ENCODE results near the gene RPL22. TPM values are rescaled to one million over a fixed set of nuclear protein-coding genes. Genes with fewer than 3 reads are reported as not detected.
A peak's percentile ranks its signal among the peaks of the same experiment; 100 is the strongest.

The RPL22 gene
- total RNA-seq, 6 experiments from 2014 or later = 233 to 341 (median 324) TPM

GRCh38 chr1:6202256-6202655 lies 2.9 kb upstream of the RPL22 start:
- peaks cover 4% of the 10 kb centered on the region for H3K27me3 Mint-ChIP-seq (ENCODE audit: insufficient read depth)
- peaks cover 16% of the 10 kb centered on the region for H3K36me3 Mint-ChIP-seq (ENCODE audit: low read depth)
- no peaks in the 10 kb centered on the region for H3K9me3 Mint-ChIP-seq
- no peak overlapping the region for H3K27ac Mint-ChIP-seq
- no peak for TF ChIP-seq CTCF (IDR thresholded peaks at IDR 0.05)
- DNase-seq = no peak
- H3K4me1 Mint-ChIP-seq (ENCODE audit: low read depth) = peaks cover 28% of the 10 kb centered on the region
- no peak overlapping the region for H3K4me3 Mint-ChIP-seq

GRCh38 chr1:6200188-6200809 lies 904 bp upstream of the RPL22 start:
- H3K27me3 Mint-ChIP-seq (ENCODE audit: insufficient read depth) = peaks cover 4% of the 10 kb centered on the region
- peak overlapping the region; percentile 93 for H3K4me3 Mint-ChIP-seq
- no peak for TF ChIP-seq CTCF (IDR thresholded peaks at IDR 0.05)
- peaks cover 28% of the 10 kb centered on the region for H3K36me3 Mint-ChIP-seq (ENCODE audit: low read depth)
- H3K4me1 Mint-ChIP-seq (ENCODE audit: low read depth) = peaks cover 36% of the 10 kb centered on the region
- H3K27ac Mint-ChIP-seq = peak overlapping the region; percentile 77
- H3K9me3 Mint-ChIP-seq = no peaks in the 10 kb centered on the region
- DNase-seq = no peak

- peaks cover 36% of the 10 kb centered on the region for H3K4me1 Mint-ChIP-seq (ENCODE audit: low read depth)
- DNase-seq = no peak
- peaks cover 35% of the 10 kb centered on the region for H3K36me3 Mint-ChIP-seq (ENCODE audit: low read depth)
- peak overlapping the region; percentile 93 for H3K4me3 Mint-ChIP-seq
- no peak for TF ChIP-seq CTCF (IDR thresholded peaks at IDR 0.05)
- peak overlapping the region; percentile 77 for H3K27ac Mint-ChIP-seq
- peaks cover 4% of the 10 kb centered on the region for H3K27me3 Mint-ChIP-seq (ENCODE audit: insufficient read depth)
- no peaks in the 10 kb centered on the region for H3K9me3 Mint-ChIP-seq
Measured at GRCh38 chr1:6198646-6199297, 623 bp downstream of the RPL22 start.

GRCh38 chr1:6197746-6198427 lies 1.5 kb downstream of the RPL22 start:
- H3K4me1 Mint-ChIP-seq (ENCODE audit: low read depth) = peaks cover 36% of the 10 kb centered on the region
- no peaks in the 10 kb centered on the region for H3K9me3 Mint-ChIP-seq
- H3K27ac Mint-ChIP-seq = peak overlapping the region; percentile 77
- peaks cover 4% of the 10 kb centered on the region for H3K27me3 Mint-ChIP-seq (ENCODE audit: insufficient read depth)
- peak overlapping the region; percentile 93 for H3K4me3 Mint-ChIP-seq
- H3K36me3 Mint-ChIP-seq (ENCODE audit: low read depth) = peaks cover 37% of the 10 kb centered on the region
- TF ChIP-seq CTCF (IDR thresholded peaks at IDR 0.05) = no peak
- DNase-seq = no peak

GRCh38 chr1:6191968-6192367 lies 7.4 kb downstream of the RPL22 start:
- Mint-ChIP-seq H3K36me3 (ENCODE audit: low read depth) (peaks cover 41% of the 10 kb centered on the region), H3K9me3 (no peaks in the 10 kb centered on the region), H3K27me3 (ENCODE audit: insufficient read depth) (no peaks in the 10 kb centered on the region), H3K27ac (no peak overlapping the region), H3K4me1 (ENCODE audit: low read depth) (peaks cover 7% of the 10 kb centered on the region), H3K4me3 (no peak overlapping the region)
- no peak for TF ChIP-seq CTCF (IDR thresholded peaks at IDR 0.05)
- no peak for DNase-seq
